ENCODE measurements around the gene PADI1.

The PADI1 gene

DNA sequence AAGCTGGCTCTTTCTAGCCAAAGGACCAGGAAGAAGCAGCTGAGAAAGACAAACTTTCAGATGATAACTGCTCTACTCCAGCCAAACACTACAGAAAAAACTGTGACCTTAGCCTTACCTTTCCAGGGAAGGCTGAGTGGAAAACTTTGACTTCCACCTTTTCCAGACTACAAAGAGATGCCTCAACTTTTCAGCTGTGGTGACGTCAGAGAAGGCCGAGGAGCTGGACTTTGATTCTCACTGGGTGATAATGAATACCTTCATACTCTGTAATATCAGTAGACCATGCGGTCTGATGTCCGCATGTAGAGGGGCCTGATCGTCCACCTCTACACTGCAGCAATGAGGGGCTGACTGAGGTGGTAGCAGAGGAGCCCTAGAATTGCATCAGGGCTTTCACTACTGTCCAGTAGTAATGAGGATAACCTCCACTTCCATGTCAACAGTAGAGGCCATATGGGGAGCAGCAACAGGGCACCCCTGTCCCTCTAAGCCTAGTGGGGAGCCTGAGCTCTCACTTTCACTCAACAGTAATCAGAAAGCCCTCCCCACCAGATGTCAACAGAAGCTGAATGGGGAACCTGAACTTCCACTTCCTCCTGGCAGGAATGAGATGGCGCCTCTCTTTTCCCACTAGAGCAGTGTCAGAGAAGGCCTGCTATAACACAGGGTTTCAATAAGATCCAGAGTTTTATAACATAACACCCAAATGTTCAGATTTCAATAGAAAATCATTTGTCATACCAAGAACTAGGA, 28.4 kb upstream of the PADI1 start:
- TF ChIP-seq CTCF (IDR thresholded peaks at IDR 0.05; ENCODE audit: low read depth, low read length), result no peak

DNA sequence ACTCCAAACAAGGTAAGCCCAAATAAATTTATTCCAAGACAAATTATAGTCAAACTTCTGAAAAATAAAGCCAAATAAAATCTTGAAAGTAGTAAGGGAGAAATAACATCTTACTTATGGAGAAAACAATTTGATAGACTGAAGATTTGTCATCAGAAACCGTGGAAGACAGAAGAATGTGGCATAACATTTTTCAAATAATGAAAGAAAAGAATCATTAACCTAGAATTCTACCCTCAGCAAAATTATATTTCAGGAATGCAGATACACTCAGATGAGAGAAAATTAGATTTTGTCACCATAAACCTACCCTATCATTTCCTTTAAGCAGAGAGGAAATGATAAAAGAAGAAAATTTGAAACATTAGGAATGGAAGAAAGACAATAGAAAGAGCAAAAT, 27.3 kb upstream of the PADI1 start:
- H3K9me3 ChIP-seq (ENCODE audit: severe bottlenecking), result no peaks in the 10 kb centered on the region
- H3K27me3 ChIP-seq (ENCODE audit: insufficient read depth, low read depth, severe bottlenecking), result no peaks in the 10 kb centered on the region
- DNase-seq, result no peak
- no peak overlapping the region for H3K4me3 ChIP-seq (ENCODE audit: low read depth, low read length)
- H3K36me3 ChIP-seq, result no peaks in the 10 kb centered on the region
- H3K27ac ChIP-seq, result no peak overlapping the region
- no peak for TF ChIP-seq CTCF (IDR thresholded peaks at IDR 0.05; ENCODE audit: low read depth, low read length)

More for the DNA sequence above, 28.4 kb upstream of the PADI1 start:
- no peak overlapping the region for H3K4me3 ChIP-seq (ENCODE audit: low read depth, low read length)
- H3K27me3 ChIP-seq (ENCODE audit: insufficient read depth, low read depth, severe bottlenecking), result no peaks in the 10 kb centered on the region
- H3K36me3 ChIP-seq, result no peaks in the 10 kb centered on the region
- H3K9me3 ChIP-seq (ENCODE audit: severe bottlenecking), result no peaks in the 10 kb centered on the region
- no peak for DNase-seq
- no peak overlapping the region for H3K27ac ChIP-seq

DNA sequence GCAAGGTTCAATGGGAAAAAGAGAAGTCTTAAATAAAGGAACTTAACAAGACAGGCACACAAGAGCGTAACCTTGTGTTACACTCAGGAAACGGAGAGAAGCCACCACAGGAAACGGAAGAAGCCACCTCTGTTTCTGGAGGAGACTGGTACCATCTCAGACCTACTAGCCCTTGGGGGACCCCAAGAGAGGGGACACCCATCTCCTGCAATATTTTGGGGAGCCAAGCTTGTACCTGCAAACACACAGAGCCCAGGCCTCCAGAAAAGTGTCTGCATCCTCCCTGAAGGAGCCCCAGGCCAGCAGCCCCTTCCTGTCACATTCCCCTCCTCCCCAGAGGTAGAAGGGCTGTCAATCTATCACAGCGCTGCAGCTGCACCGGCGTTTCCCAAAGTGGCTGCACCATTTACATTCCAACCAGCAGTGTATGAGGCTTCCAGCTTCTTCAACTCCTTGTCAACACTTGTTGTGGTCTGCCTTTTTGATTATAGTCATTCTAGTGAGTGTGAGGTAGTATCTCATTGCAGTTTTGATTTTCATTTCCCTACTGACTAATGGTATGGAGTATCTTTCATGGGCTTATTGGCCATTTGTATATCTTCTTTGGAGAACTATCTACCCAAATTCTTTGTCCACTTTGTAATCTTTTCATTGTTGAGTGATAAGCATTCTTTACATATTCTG, 23.0 kb upstream of the PADI1 start:
- no peaks in the 10 kb centered on the region for H3K36me3 ChIP-seq
- no peak overlapping the region for H3K4me3 ChIP-seq (ENCODE audit: low read depth, low read length)
- no peak for TF ChIP-seq CTCF (IDR thresholded peaks at IDR 0.05; ENCODE audit: low read depth, low read length)
- no peak overlapping the region for H3K27ac ChIP-seq
- H3K27me3 ChIP-seq (ENCODE audit: insufficient read depth, low read depth, severe bottlenecking), result no peaks in the 10 kb centered on the region
- no peaks in the 10 kb centered on the region for H3K9me3 ChIP-seq (ENCODE audit: severe bottlenecking)
- DNase-seq, result no peak

GRCh38 chr1:17183388-17184160, 21.4 kb upstream of the PADI1 start:
- no peaks in the 10 kb centered on the region for H3K36me3 ChIP-seq
- H3K4me3 ChIP-seq (ENCODE audit: low read depth, low read length), result no peak overlapping the region
- H3K9me3 ChIP-seq (ENCODE audit: severe bottlenecking), result peaks cover 4% of the 10 kb centered on the region
- DNase-seq, result no peak
- H3K27me3 ChIP-seq (ENCODE audit: insufficient read depth, low read depth, severe bottlenecking), result no peaks in the 10 kb centered on the region
- H3K27ac ChIP-seq, result no peak overlapping the region
- TF ChIP-seq CTCF (IDR thresholded peaks at IDR 0.05; ENCODE audit: low read depth, low read length), result no peak

DNA sequence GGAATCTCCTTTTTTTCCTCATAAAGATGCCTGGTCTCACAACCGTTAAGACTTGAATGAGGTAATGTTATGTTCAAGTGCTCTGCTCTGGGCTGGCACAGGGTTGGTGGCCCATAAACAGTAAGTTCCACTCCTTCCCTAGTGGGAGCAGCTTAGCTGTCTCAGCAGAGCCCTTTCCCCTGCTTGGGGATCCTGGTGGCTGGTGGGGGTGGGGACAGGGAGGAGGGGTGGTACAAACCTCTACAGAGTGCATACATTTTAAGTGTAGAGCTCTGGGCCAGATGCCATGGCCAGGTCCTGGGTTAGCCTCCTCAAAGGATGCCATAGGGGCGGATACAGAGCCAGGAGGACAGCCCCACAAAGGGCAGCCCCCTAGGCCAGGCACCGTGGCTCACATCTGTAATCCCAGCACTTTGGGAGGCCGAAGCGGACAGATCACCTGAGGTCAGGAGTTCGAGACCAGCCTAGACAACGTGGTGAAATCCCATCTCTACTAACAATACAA, 20.7 kb upstream of the PADI1 start:
- Histone ChIP-seq H3K27me3 (ENCODE audit: insufficient read depth, low read depth, severe bottlenecking) (no peaks in the 10 kb centered on the region), H3K4me3 (ENCODE audit: low read depth, low read length) (no peak overlapping the region), H3K27ac (no peak overlapping the region), H3K36me3 (no peaks in the 10 kb centered on the region), H3K9me3 (ENCODE audit: severe bottlenecking) (peaks cover 4% of the 10 kb centered on the region)
- no peak for TF ChIP-seq CTCF (IDR thresholded peaks at IDR 0.05; ENCODE audit: low read depth, low read length)
- DNase-seq, result no peak

Data from WERI-Rb-1 (cell line).